Stimulated activated CD8-positive, alpha-beta memory T cell treated with anti-CD3 and anti-CD28 coated beads, Interleukin-7, amount 100 ng/mL, for 4 hours (primary cell): ENCODE results near the gene SLA2.
"Not testable (repeated sequence)": the region's sequence is repeated elsewhere in the genome, so short reads cannot be mapped to it uniquely, and the experiment has no call there.

Experiments
- DNase-seq, 2 donors: peaks; one replicate each; pipeline ENCODE4 v3.0.0-alpha.2; 2020; ENCODE audit warnings: low read depth in 2 of 2

The SLA2 gene

GRCh38 chr20:36608388-36608728 lies 37.6 kb downstream of the SLA2 start:
- not testable (repeated sequence) for DNase-seq

DNA sequence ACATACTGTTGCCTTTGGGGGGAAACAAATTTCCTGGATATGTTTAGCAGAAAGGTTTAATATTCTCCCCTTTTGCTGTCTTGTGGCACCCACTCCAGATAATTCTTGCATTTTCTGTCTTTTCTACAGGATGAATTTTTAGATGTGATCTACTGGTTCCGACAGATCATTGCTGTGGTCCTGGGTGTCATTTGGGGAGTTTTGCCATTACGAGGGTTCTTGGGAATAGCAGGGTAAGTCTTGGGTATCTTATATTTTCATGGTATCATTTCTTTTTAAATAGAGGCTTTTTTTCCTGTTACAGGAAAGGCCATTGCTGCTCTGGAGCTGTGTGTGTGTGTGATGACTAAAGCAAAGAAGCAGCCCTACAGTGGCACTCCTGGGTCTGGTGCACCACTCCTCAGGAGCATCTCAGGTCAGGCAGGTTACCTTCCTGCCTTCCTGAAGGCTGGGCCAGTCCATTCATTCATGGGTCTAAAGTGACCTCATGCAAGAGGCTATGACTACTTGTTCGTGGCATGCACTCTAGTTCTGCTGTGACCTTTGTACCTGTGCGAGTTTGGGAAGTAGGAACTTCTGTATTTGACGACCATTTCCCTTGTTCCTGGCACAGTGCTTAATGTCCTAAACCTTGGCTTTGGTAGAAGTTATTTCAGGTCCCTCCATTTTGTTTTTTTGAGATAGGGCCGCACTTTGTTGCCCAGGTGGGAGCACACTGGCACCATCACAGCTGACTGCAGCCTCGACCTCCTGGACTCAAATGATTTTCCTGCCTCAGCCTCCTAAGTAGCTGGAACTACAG lies 38.2 kb downstream of the SLA2 start:
- no peak for DNase-seq

DNA sequence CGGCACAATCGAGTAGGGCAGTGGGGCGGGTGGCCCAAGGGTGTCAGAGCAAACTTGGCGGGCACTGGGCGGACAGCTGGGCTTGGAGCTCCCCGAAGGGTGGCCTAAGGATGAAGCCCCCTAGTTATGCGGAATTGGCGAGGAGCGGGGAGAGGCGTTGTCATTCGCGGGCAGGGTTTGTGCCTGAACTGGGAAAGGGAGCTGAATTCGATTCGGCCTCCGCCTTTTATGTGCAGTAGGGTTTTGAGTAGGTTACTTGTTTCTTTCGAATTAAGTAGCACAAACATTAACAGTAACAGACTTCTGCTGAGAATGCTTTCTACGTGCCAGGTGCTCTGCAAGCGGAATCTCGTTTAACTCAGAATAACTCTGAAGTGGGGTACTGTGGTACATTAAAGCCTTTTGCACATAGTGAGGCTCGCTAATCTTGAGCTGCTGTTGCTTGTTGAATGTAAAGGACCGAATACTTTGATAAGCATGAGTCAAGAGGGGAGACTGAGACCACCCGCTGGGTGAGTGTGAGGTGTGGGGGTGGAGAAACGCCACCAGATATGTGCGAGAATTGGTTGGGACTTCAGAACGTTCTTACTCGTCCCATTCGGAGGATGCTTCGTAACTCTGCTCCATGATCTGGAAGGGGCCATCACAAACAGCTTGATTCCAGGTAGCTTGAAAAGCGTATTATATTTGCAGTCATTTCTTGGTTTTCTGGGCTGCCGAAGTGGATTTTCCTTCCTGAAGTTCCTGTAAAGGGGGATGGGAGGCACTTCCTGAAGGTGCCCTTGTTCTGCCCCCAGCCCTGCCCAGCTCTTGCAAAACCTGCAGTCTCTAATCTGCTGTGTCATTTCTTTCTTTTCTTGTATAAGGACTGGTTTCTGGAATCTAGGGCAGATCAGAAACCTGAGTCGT lies 39.6 kb downstream of the SLA2 start:
- DNase-seq = no peak

DNA sequence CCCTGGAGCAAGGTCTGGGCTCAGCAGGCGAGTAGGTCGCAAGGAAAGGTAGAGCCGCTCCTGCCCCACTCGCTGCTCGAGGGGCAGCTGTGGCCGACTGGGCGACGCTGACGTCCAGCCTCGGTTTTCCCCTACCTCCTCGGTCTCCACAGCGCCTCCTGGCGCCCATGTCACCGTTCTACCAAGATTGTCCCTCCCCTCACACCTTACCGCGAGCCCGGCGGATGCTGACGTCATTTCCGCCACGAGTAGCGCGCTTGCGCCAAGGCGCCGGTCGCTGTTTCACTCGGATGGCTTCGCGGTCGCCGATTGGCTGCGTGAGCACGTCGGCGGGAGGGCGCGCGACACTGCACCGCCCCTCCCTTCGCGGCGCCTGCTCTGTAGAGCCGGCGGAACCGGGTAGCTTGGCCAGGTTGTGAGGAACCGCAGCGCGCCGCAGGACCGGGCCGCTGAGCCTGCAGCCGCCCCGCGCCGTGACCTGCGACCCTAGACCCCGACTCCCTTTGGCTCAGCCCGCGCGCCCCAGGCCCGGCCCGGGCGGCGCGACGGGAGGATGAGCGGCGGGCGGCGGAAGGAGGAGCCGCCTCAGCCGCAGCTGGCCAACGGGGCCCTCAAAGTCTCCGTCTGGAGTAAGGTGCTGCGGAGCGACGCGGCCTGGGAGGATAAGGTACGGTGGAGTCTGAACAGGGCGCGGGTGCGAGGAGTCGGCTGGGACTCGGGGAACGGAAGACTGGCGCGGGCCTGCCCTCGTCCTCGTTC lies 40.4 kb downstream of the SLA2 start, which contains the start of gene RAB5IF:
Gene RAB5IF (plus strand): TSS at position 381 of the 759 bp plus-strand sequence. CDS start 173 bp downstream, at position 554.
- peak; percentile 98 to 99 for DNase-seq

- DNase-seq = peak; percentile 20 to 36
These were observed 41.0 kb downstream of the SLA2 start for GRCh38 chr20:36604952-36605398.

DNA sequence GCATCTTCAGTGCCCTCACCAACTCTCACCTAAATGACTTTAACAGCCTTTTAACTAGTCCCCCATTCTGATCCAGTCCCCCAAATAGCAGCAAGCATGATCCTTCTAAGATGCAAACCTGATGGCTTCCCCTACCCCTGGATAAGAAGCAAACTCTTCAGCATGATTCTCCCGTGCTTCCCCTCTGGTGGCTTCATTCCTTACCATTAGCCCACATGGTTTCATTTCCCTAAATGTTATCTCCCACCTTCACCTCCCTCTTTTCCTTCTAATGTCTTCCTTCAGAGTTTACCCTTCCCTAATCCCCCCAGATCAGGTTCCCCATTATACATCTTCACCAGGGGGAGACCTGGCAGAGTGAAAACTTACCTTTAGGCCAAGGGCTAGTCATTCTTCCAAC lies 44.5 kb downstream of the SLA2 start:
- DNase-seq = no peak

- no peak for DNase-seq
These were observed 46.1 kb downstream of the SLA2 start for GRCh38 chr20:36599912-36600345.

GRCh38 chr20:36593347-36593929 lies 52.6 kb downstream of the SLA2 start:
- no peak for DNase-seq

DNA sequence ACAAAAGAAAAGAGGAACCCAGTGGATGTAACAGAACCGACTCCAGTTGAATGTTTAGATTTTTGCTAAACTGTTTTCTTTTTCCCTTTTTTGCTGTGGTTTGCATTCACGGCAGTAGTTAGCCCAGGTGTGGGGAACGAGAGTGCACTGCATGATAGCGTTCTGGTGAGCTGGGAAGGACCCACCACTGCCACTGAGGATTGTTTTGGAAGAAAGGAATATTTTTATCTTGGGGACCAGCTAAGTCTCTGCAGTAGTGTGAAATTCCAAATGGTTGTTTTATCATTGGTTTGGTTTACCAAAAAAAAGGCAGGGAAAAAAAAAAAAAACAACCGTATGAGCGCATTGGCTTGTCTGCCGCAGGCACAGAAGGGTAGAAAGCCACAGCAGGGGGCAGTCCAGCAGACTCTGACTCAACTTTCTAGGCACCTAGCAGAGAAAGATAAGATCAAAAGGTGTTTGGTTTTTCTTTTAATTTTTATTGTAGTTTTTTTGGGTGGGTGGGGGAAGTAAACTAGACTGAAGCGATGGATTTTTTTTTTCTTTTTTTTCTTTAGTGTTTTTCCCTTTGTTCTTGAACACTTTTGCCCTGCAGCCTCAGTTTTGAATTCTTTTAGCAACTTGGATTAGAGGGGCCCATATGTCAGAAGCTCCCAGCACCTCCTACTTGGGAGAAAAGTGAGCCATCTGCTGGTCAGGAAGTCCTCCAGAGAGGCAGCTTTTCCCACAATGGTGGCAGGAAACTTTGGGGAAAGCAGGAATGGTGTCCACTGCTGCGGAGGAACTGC lies 53.9 kb downstream of the SLA2 start:
- DNase-seq = peak; percentile 60 to 62

DNA sequence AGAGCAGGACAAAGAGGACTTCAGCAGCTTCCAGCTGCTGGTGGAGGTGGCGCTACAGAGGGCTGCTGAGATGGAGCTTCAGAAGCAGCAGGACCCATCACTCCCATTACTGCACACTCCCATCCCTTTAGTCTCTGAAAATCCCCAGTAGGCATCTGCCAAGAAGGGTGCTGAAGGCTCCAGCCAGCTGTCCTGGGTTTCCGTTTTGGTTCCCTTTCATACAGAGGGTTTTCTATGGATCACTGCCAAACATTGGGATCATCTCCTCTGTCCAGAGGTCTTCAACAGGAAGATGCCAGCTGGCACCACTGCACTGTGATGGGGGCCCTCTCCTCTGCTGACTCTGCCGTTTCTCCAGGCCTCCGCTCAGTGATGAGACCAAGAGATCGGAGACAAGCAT lies 54.7 kb downstream of the SLA2 start:
- no peak for DNase-seq

DNA sequence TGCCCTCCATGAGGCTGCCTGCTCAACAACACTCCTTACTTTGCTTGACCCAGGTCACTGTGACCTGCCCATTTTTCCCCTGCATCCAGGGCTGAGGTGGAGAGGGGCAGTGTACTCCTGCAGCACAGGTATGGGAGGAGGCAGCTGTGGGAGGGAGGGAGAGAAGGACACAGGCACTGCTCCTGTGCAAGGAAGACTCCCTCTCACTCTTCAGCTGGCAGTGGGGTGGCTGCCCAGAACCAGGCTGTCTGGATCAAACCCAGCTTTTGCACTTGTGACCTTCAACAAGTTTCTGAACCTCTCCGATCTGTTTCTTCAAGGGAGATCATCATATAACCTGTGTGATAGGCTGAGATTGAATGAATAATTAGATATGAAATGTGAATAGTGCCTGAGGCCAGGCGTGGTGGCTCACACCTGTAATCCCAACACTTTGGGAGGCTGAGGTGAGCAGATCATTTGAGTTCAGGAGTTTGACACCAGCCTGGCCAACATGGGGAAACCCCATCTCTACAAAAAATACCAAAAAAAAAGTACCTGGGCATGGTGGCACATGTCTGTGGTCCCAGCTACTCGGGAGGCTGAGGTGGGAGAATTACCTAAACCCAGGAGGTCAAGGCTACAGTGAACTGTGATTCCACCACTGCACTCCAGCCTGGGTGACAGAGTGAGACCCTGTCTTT lies 58.5 kb downstream of the SLA2 start:
- no peak for DNase-seq

DNA sequence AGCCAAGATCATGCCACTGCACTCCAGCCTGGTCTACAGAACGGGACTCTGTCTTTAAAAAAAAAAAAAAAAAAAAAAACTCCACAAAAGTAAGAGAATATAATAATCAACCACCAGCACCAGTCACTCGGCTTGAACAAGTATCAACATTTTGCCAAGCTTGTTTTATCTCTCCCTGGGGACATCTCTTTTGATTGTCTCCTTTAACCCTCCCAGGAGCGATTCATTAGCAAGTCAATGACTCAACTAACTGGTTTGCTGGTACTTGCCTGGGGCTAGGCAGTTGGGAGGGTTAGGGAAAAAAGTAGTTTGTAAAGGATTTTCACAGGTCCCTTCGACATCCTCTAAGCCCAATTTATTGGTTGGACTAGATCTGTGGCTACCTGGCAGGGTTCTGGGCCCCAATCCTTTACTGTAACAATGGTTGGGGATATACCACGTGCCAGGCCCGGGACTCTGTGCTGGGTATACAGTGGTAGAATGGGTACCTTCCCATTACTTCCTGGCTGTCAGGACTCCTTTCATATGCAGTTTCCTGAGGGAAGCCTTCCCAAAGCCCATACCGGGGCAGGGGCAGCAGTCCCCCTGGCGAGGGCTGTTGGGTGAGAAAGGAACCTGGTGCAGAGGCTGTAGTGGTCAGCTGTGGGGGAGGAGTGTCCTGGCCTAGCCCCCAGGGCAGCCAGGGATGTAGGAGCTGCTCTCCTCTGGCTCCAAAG lies 60.4 kb downstream of the SLA2 start:
- DNase-seq = no peak

- DNase-seq = no peak
These were observed 61.9 kb downstream of the SLA2 start for GRCh38 chr20:36584018-36584481.

DNA sequence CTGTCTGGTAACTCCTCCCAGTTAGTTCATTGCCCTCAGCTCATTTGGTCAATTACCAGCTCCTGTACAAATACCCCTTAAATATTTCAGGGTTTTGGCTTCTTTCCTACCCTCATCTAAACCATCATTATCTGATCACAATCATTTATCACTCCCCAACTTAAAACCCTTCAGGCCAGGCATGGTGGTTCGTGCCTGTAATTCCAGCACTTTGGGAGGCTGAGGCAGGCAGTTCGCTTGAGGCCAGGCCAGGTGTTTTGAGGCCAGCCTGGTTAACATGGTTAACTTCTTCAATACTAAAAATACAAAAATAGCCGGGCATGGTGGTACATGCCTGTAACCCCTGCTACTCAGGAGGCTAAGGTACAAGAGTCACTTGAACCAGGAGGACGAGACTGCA lies 63.2 kb downstream of the SLA2 start:
- DNase-seq = no peak

- DNase-seq = no peak
These were observed 63.7 kb downstream of the SLA2 start for GRCh38 chr20:36582322-36582721.

DNA sequence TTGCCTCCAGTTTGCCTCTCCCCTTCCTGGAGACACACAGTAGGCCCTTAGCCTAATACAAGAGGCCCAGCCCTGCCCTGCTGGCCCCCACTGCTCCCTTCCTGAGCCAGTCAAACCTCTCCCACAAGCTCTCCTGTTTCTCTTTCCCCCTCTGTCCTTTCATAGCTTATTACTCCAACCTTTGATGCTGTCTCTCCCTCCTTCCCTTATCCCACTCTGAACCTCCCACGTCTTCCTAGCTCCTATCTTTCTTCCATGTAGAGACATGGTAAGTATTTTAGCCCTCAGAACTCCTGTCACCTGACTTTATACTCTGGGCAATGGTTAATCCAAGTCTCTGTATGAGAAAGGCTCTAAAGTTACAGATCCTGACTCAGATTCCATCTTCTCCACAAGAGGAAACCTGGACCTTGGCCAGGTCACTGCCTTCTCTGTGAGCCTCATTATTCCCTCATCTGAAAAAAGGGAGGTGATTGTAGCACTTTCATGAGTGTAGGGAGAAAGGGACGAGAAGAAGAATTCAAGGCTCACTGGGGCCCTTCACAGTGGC lies 65.9 kb downstream of the SLA2 start:
- no peak for DNase-seq

DNA sequence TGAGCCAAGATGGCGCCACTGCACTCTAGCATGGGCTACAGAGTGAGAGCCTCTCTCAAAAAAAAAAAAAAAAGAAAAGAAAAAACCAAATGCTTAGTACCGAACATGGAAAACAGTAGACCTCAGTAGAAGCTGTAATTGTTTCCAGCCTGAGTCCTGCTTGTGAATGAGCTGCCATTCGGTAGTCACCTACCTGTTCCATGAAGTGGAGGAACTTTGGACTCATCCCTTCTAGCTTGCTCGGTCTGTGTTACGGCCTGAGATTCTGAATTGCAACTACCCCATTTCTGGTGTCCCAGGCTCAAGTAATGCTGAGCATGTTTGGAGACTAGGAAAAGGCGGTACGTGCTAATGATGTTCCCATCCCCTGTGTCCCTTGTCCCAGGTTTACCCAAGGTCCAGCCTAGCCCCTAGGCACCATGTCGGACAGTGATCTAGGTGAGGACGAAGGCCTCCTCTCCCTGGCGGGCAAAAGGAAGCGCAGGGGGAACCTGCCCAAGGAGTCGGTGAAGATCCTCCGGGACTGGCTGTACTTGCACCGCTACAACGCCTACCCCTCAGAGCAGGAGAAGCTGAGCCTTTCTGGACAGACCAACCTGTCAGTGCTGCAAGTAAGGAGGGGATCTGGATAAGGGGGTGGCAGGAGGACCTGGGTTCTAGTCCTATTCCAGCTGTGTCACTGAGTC lies 67.5 kb downstream of the SLA2 start:
- DNase-seq = no peak

DNA sequence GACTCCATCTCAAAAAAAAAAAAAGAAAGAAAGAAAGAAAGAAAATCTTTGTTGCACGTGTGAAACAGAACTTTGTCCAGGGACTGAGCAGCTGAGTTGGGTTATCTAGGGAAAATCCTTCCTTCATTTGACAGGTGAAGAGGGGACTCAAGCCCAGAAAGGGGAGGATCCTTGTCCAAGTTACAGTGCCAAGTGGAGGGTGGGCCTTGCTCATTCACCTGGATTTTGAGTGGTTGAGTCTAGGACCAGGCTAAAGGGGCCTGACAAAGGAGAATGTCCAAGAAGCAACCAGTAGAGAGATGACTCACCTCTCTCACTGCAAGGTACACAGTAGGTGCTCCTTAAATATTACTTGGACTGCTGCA lies 69.9 kb downstream of the SLA2 start:
- DNase-seq = no peak
